Measurements from ENCODE around the gene PRXL2B.

The PRXL2B gene

GRCh38 chr1:2556678-2557481 is 29.7 kb upstream of the PRXL2B start:
- peak; percentile 8 for TF ChIP-seq CTCF (IDR thresholded peaks at IDR 0.05; ENCODE audit: poor library complexity, severe bottlenecking)
- Histone ChIP-seq H3K36me3 (ENCODE audit: low read depth) (no peaks in the 10 kb centered on the region), H3K4me1 (ENCODE audit: insufficient read depth, poor library complexity, severe bottlenecking) (peaks cover 5% of the 10 kb centered on the region), H3K4me3 (ENCODE audit: severe bottlenecking) (peak overlapping the region; percentile 35), H3K27me3 (ENCODE audit: insufficient read depth, poor library complexity, severe bottlenecking) (no peaks in the 10 kb centered on the region), H3K27ac (ENCODE audit: poor library complexity, severe bottlenecking) (peak overlapping the region; percentile 38), H3K9me3 (ENCODE audit: severe bottlenecking) (no peaks in the 10 kb centered on the region)
- DNase-seq (ENCODE audit: low spot score) = no peak
- ATAC-seq (ENCODE audit: low read depth) = peak; percentile 24

- TF ChIP-seq CTCF (IDR thresholded peaks at IDR 0.05; ENCODE audit: poor library complexity, severe bottlenecking) = no peak
- Histone ChIP-seq H3K4me1 (ENCODE audit: insufficient read depth, poor library complexity, severe bottlenecking) (peaks cover 5% of the 10 kb centered on the region), H3K9me3 (ENCODE audit: severe bottlenecking) (no peaks in the 10 kb centered on the region), H3K27ac (ENCODE audit: poor library complexity, severe bottlenecking) (no peak overlapping the region), H3K4me3 (ENCODE audit: severe bottlenecking) (no peak overlapping the region), H3K36me3 (ENCODE audit: low read depth) (no peaks in the 10 kb centered on the region), H3K27me3 (ENCODE audit: insufficient read depth, poor library complexity, severe bottlenecking) (no peaks in the 10 kb centered on the region)
- ATAC-seq (ENCODE audit: low read depth) = no peak
- no peak for DNase-seq (ENCODE audit: low spot score)
These were observed 28.8 kb upstream of the PRXL2B start for GRCh38 chr1:2557482-2558400.

GRCh38 chr1:2558420-2558819 is 28.2 kb upstream of the PRXL2B start:
- Histone ChIP-seq H3K36me3 (ENCODE audit: low read depth) (no peaks in the 10 kb centered on the region), H3K9me3 (ENCODE audit: severe bottlenecking) (no peaks in the 10 kb centered on the region), H3K27me3 (ENCODE audit: insufficient read depth, poor library complexity, severe bottlenecking) (no peaks in the 10 kb centered on the region), H3K4me3 (ENCODE audit: severe bottlenecking) (no peak overlapping the region), H3K4me1 (ENCODE audit: insufficient read depth, poor library complexity, severe bottlenecking) (peaks cover 5% of the 10 kb centered on the region), H3K27ac (ENCODE audit: poor library complexity, severe bottlenecking) (no peak overlapping the region)
- no peak for ATAC-seq (ENCODE audit: low read depth)
- DNase-seq (ENCODE audit: low spot score) = no peak
- TF ChIP-seq CTCF (IDR thresholded peaks at IDR 0.05; ENCODE audit: poor library complexity, severe bottlenecking) = no peak

DNA sequence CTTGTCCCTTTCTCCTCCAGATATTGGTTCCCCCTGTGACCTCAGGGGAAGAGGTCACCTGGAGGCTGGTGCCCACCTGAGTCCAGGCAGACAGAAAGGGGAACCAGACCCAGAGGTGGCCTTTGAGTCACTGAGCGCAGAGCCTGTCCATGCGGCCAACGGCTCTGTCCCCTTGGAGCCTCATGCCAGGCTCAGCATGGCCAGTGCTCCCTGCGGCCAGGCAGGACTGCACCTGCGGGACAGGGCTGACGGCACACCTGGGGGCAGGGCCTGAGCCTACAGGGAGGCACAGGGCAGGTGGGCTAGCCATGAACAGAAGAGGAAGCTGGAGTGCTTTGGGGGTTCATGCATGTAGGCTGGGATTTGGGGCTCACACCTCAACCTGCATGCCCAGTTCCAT is 27.7 kb upstream of the PRXL2B start:
- TF ChIP-seq CTCF (IDR thresholded peaks at IDR 0.05; ENCODE audit: poor library complexity, severe bottlenecking) = no peak
- H3K4me1 ChIP-seq (ENCODE audit: insufficient read depth, poor library complexity, severe bottlenecking) = peaks cover 5% of the 10 kb centered on the region
- H3K4me3 ChIP-seq (ENCODE audit: severe bottlenecking) = no peak overlapping the region
- DNase-seq (ENCODE audit: low spot score) = no peak
- H3K9me3 ChIP-seq (ENCODE audit: severe bottlenecking) = no peaks in the 10 kb centered on the region
- H3K36me3 ChIP-seq (ENCODE audit: low read depth) = no peaks in the 10 kb centered on the region
- H3K27ac ChIP-seq (ENCODE audit: poor library complexity, severe bottlenecking) = no peak overlapping the region
- ATAC-seq (ENCODE audit: low read depth) = no peak
- no peaks in the 10 kb centered on the region for H3K27me3 ChIP-seq (ENCODE audit: insufficient read depth, poor library complexity, severe bottlenecking)
